Chondrocyte (in vitro differentiated cells): ENCODE results near the gene DAPK3. TPM values are rescaled to one million over a fixed set of nuclear protein-coding genes. Genes with fewer than 3 reads are reported as not detected.
A peak's percentile ranks its signal among the peaks of the same experiment; 100 is the strongest.
"Not testable (repeated sequence)": the region's sequence is repeated elsewhere in the genome, so short reads cannot be mapped to it uniquely, and the experiment has no call there.

ENCODE experiments used
- DNase-seq: peaks from one replicate; pipeline ENCODE4 v3.0.0; 2021; ENCODE audit warnings: mixed read lengths, low spot score
- H3K27ac Mint-ChIP-seq: one replicate; pipeline ENCODE4 v1.8.0; 2021; ENCODE audit warnings: mild to moderate bottlenecking, moderate library complexity, mixed read lengths; ENCODE audit not compliant: unreplicated experiment
- H3K27me3 Mint-ChIP-seq: 2 replicates; pipeline ENCODE4 v1.8.0; 2021; ENCODE audit warnings: low read depth, mixed read lengths
- H3K36me3 Mint-ChIP-seq: 2 replicates; pipeline ENCODE4 v1.8.0; 2021; ENCODE audit warnings: low read depth, mixed read lengths
- H3K4me1 Mint-ChIP-seq: 2 replicates; pipeline ENCODE4 v1.8.0; 2021; ENCODE audit warnings: low read depth, mild to moderate bottlenecking, mixed read lengths
- H3K4me3 Mint-ChIP-seq: one replicate; pipeline ENCODE4 v1.8.0; 2021; ENCODE audit warnings: mild to moderate bottlenecking, moderate library complexity, mixed read lengths; ENCODE audit not compliant: unreplicated experiment
- H3K9me3 Mint-ChIP-seq: 2 replicates; pipeline ENCODE4 v1.8.0; 2021; ENCODE audit warnings: low read depth, mixed read lengths
- CTCF ChIP-seq: fragments of 200-600 bp; sonication (generic); IDR thresholded peaks from 2 replicates; pipeline ENCODE4 v1.5.0; 2021; ENCODE audit warnings: antibody characterized with exemption, mild to moderate bottlenecking, moderate library complexity
- total RNA-seq: library from RNA; stranded (reverse); gene quantifications from 3 replicates; pipeline ENCODE4 v1.2.1, GENCODE V29; 2021

The DAPK3 gene
- total RNA-seq, 1 donor from 2014 or later: 185 TPM

- DNase-seq: no peak
- Mint-ChIP-seq H3K4me3 (peak overlapping the region; percentile 80), H3K4me1 (peaks cover 28% of the 10 kb centered on the region), H3K27me3 (no peaks in the 10 kb centered on the region), H3K27ac (peak overlapping the region; percentile 22), H3K36me3 (peaks cover 3% of the 10 kb centered on the region), H3K9me3 (no peaks in the 10 kb centered on the region)
- TF ChIP-seq CTCF: no peak
Observed at GRCh38 chr19:4007836-4008539, 37.1 kb upstream of the DAPK3 start.

- Mint-ChIP-seq H3K27me3 (no peaks in the 10 kb centered on the region), H3K4me1 (peaks cover 28% of the 10 kb centered on the region), H3K27ac (peak within 1 kb of the TSS; percentile 59), H3K36me3 (no peaks in the 10 kb centered on the region), H3K9me3 (no peaks in the 10 kb centered on the region), H3K4me3 (peak within 1 kb of the TSS; percentile 80)
- DNase-seq: peak; percentile 97
- peak; percentile 34 for TF ChIP-seq CTCF
Observed at GRCh38 chr19:4007021-4007835, 36.3 kb upstream of the DAPK3 start, which contains the start of gene PIAS4. PIAS4 (plus strand) TSS chr19:4007736; CDS start chr19:4007761, 25 bp downstream.

GRCh38 chr19:4005436-4005835, 34.5 kb upstream of the DAPK3 start:
- not testable (repeated sequence) for H3K27ac Mint-ChIP-seq, H3K9me3 Mint-ChIP-seq, H3K4me3 Mint-ChIP-seq, H3K27me3 Mint-ChIP-seq, H3K36me3 Mint-ChIP-seq, DNase-seq
- peaks cover 28% of the 10 kb centered on the region for H3K4me1 Mint-ChIP-seq

- H3K36me3 Mint-ChIP-seq, H3K4me1 Mint-ChIP-seq, H3K27me3 Mint-ChIP-seq, H3K27ac Mint-ChIP-seq, H3K4me3 Mint-ChIP-seq, DNase-seq, H3K9me3 Mint-ChIP-seq: not testable (repeated sequence)
Observed at GRCh38 chr19:4000798-4001197, 29.9 kb upstream of the DAPK3 start.

- DNase-seq, H3K9me3 Mint-ChIP-seq, H3K4me3 Mint-ChIP-seq, H3K27me3 Mint-ChIP-seq, H3K27ac Mint-ChIP-seq, H3K4me1 Mint-ChIP-seq, H3K36me3 Mint-ChIP-seq: not testable (repeated sequence)
Observed at GRCh38 chr19:3998667-3999412, 27.9 kb upstream of the DAPK3 start.

- no peak for TF ChIP-seq CTCF
- Mint-ChIP-seq H3K27ac (no peak overlapping the region), H3K9me3 (no peaks in the 10 kb centered on the region), H3K4me1 (no peaks in the 10 kb centered on the region), H3K4me3 (no peak overlapping the region), H3K27me3 (no peaks in the 10 kb centered on the region), H3K36me3 (no peaks in the 10 kb centered on the region)
- DNase-seq: no peak
Observed at GRCh38 chr19:3995607-3996006, 24.7 kb upstream of the DAPK3 start.
